H9 (cell line): Measurements from ENCODE around the gene DLG2. TPM values are rescaled to one million over a fixed set of nuclear protein-coding genes. Genes with fewer than 3 reads are reported as not detected.

Source experiments
- DNase-seq: peaks from one replicate; pipeline ENCODE4 v3.0.0-alpha.2; 2017
- H2AFZ ChIP-seq: one replicate; pipeline ENCODE4 v1.6.1; 2013; ENCODE audit warnings: mild to moderate bottlenecking, low read length, control low read depth, moderate library complexity
- H2AK5ac ChIP-seq: 2 replicates; pipeline ENCODE4 v1.6.1; 2013; ENCODE audit warnings: low read length, control low read depth, mixed read lengths; ENCODE audit not compliant: insufficient read length
- H2BK120ac ChIP-seq: one replicate; pipeline ENCODE4 v1.6.1; 2013; ENCODE audit warnings: low read depth, mild to moderate bottlenecking, low read length, control low read depth, inconsistent platforms; ENCODE audit not compliant: poor library complexity, severe bottlenecking
- H2BK12ac ChIP-seq: 2 replicates; pipeline ENCODE4 v1.6.1; 2013; ENCODE audit warnings: low read length, control low read depth, mixed read lengths, low read depth; ENCODE audit not compliant: insufficient read length
- H2BK15ac ChIP-seq: 2 replicates; pipeline ENCODE4 v1.6.1; 2013; ENCODE audit warnings: low read depth, low read length, control low read depth
- H2BK20ac ChIP-seq: one replicate; pipeline ENCODE4 v1.6.1; 2013; ENCODE audit warnings: low read depth, mild to moderate bottlenecking, low read length, control low read depth, inconsistent platforms; ENCODE audit not compliant: poor library complexity, severe bottlenecking
- H2BK5ac ChIP-seq: 2 replicates; pipeline ENCODE4 v1.6.1; 2013; ENCODE audit warnings: low read length, control low read depth, mixed read lengths; ENCODE audit not compliant: insufficient read length
- H3K14ac ChIP-seq: 2 replicates; pipeline ENCODE4 v1.6.1; 2013; ENCODE audit warnings: low read length, control low read depth; ENCODE audit not compliant: insufficient read depth
- H3K18ac ChIP-seq: 2 replicates; pipeline ENCODE4 v1.6.1; 2013; ENCODE audit warnings: low read depth, mild to moderate bottlenecking, mixed read lengths, low read length, control low read depth; ENCODE audit not compliant: insufficient read length
- H3K23ac ChIP-seq: 2 replicates; pipeline ENCODE4 v1.6.1; 2013; ENCODE audit warnings: low read length, control low read depth, mixed read lengths, low read depth; ENCODE audit not compliant: insufficient read length
- H3K23me2 ChIP-seq: 2 replicates; pipeline ENCODE4 v1.6.1; 2013; ENCODE audit warnings: low read depth, mild to moderate bottlenecking, mixed read lengths, low read length, control low read depth; ENCODE audit not compliant: insufficient read length, poor library complexity, severe bottlenecking
- H3K27ac ChIP-seq: 2 replicates; pipeline ENCODE4 v1.5.1; 2013; ENCODE audit warnings: low read length, control low read depth, mixed read lengths, low read depth; ENCODE audit not compliant: insufficient read length
- H3K27me3 ChIP-seq: 2 replicates; pipeline ENCODE4 v1.6.1; 2013; ENCODE audit warnings: low read length, control low read depth, inconsistent platforms; ENCODE audit not compliant: insufficient read depth
- H3K4ac ChIP-seq: 2 replicates; pipeline ENCODE4 v1.6.1; 2013; ENCODE audit warnings: low read depth, mild to moderate bottlenecking, control low read depth, inconsistent platforms, low read length, moderate library complexity
- H3K4me1 ChIP-seq: 2 replicates; pipeline ENCODE4 v1.6.1; 2013; ENCODE audit warnings: low read length, control low read depth, inconsistent platforms; ENCODE audit not compliant: insufficient read depth
- H3K4me2 ChIP-seq: 2 replicates; pipeline ENCODE4 v1.6.1; 2013; ENCODE audit warnings: low read length, control low read depth, mixed read lengths; ENCODE audit not compliant: insufficient read length, insufficient read depth
- H3K56ac ChIP-seq: 2 replicates; pipeline ENCODE4 v1.6.1; 2013; ENCODE audit warnings: low read depth, mild to moderate bottlenecking, mixed read lengths, low read length, control low read depth; ENCODE audit not compliant: insufficient read length
- H3K79me1 ChIP-seq: 2 replicates; pipeline ENCODE4 v1.6.1; 2013; ENCODE audit warnings: low read depth, mild to moderate bottlenecking, moderate library complexity, low read length, control low read depth, inconsistent platforms; ENCODE audit not compliant: insufficient read depth, poor library complexity, severe bottlenecking
- H3K79me2 ChIP-seq: 2 replicates; pipeline ENCODE4 v1.6.1; 2013; ENCODE audit warnings: low read length, control low read depth, inconsistent platforms; ENCODE audit not compliant: insufficient read depth
- H3K9ac ChIP-seq: 2 replicates; pipeline ENCODE4 v1.6.1; 2013; ENCODE audit warnings: low read length, control low read depth, mixed read lengths; ENCODE audit not compliant: insufficient read length; ENCODE audit errors: extremely low read depth
- H3K9me3 ChIP-seq: one replicate; pipeline ENCODE4 v1.6.1; 2013; ENCODE audit warnings: low read depth, low read length, inconsistent platforms; ENCODE audit not compliant: control insufficient read depth
- H3T11ph ChIP-seq: one replicate; pipeline ENCODE4 v1.6.1; 2013; ENCODE audit warnings: mild to moderate bottlenecking, low read length, control low read depth, inconsistent platforms
- H4K20me1 ChIP-seq: one replicate; pipeline ENCODE4 v1.6.1; 2013; ENCODE audit not compliant: control insufficient read depth, insufficient read length, insufficient read depth
- H4K5ac ChIP-seq: 2 replicates; pipeline ENCODE4 v1.6.1; 2013; ENCODE audit warnings: low read depth, mild to moderate bottlenecking, mixed read lengths, low read length, control low read depth; ENCODE audit not compliant: insufficient read length
- H4K8ac ChIP-seq: replicated peaks from 2 replicates; pipeline ENCODE4 v1.6.1; 2013; ENCODE audit warnings: low read length, control low read depth, mixed read lengths, low read depth; ENCODE audit not compliant: insufficient read length
- H4K91ac ChIP-seq: 2 replicates; pipeline ENCODE4 v1.6.1; 2013; ENCODE audit warnings: low read depth, mild to moderate bottlenecking, moderate library complexity, mixed read lengths, low read length, control low read depth; ENCODE audit not compliant: insufficient read length
- H3K27ac Mint-ChIP-seq, 3 experiments: 2 replicates in 2 of 3; 3 replicates in 1 of 3; pipeline ENCODE4 v1.8.0; 2020 to 2021; ENCODE audit warnings: mixed read lengths in 3 of 3, mild to moderate bottlenecking in 1 of 3, moderate library complexity in 1 of 3
- H3K27me3 Mint-ChIP-seq: 2 replicates; pipeline ENCODE4 v1.8.0; 2021; ENCODE audit warnings: low read depth, mild to moderate bottlenecking, moderate library complexity, mixed read lengths
- H3K36me3 Mint-ChIP-seq, 3 experiments: 2 replicates in 2 of 3; 3 replicates in 1 of 3; pipeline ENCODE4 v1.8.0; 2020 to 2021; ENCODE audit warnings: low read depth in 3 of 3, mixed read lengths in 3 of 3; ENCODE audit not compliant: insufficient read depth in 1 of 3
- H3K4me1 Mint-ChIP-seq, 2 experiments: 2 replicates each; pipeline ENCODE4 v1.8.0; 2020; ENCODE audit warnings: mixed read lengths in 2 of 2
- H3K4me3 Mint-ChIP-seq, 2 experiments: 2 replicates in 1 of 2; 3 replicates in 1 of 2; pipeline ENCODE4 v1.8.0; 2020 to 2021; ENCODE audit warnings: mild to moderate bottlenecking in 2 of 2, mixed read lengths in 2 of 2, moderate library complexity in 1 of 2
- H3K9me3 Mint-ChIP-seq, 2 experiments: 2 replicates in 1 of 2; 3 replicates in 1 of 2; pipeline ENCODE4 v1.8.0; 2020; ENCODE audit warnings: mild to moderate bottlenecking in 2 of 2, mixed read lengths in 2 of 2, moderate library complexity in 1 of 2
- WGBS: extraction: QIAGEN DNeasy Blood & Tissue Kit; methylation state at CpG from one replicate; pipeline ENCODE4 v1.1.7; 2013; ENCODE audit warnings: missing lambda C conversion rate, low lambda C conversion rate, mixed read lengths; ENCODE audit not compliant: insufficient read length; ENCODE audit errors: extremely low coverage; 5-methylcytosine and 5-hydroxymethylcytosine counted together
- total RNA-seq: library from RNA; stranded (reverse); gene quantifications from 2 replicates; pipeline ENCODE4 v1.2.1, GENCODE V29; 2021
- TF ChIP-seq, protein P1 (sequence below): fragments of 200-600 bp; sonication (generic); conservative IDR thresholded peaks from 3 replicates; pipeline ENCODE4 v1.8.0; 2021; ENCODE audit warnings: antibody characterized with exemption, mild to moderate bottlenecking

Gene DLG2
- total RNA-seq, 1 experiment from 2014 or later: 8.0 TPM

DNA sequence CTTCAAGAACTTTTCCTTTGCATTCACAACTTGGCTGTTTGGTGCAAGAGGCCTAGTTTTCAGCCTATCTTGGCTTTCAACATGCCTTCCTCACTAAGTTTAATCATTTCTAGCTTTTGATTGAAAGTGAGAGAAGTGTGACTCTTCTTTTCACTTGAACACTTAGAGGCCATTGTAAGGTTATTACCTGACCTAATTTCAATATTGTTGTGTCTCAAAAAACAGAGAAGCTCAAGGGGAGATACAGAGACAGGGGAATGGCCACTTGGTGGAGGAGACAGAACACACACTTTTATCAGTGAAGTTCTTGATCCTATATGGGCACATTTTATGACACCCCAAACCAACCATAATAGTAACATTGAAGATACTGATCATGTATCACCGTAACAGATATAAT, 532.3 kb downstream of the DLG2 start:
- no peak overlapping the region for H3T11ph ChIP-seq
- DNase-seq: no peak
- H2BK20ac ChIP-seq: no peak overlapping the region
- H2AK5ac ChIP-seq: no peak overlapping the region
- Mint-ChIP-seq H3K27ac (no peak overlapping the region), H3K27me3 (no peaks in the 10 kb centered on the region), H3K9me3 (peaks cover 3 to 5% of the 10 kb centered on the region in 2 experiments; a peak in 3 of 5 replicates), H3K36me3 (peaks cover 0 to 11% (median 1%) of the 10 kb centered on the region in 3 experiments; a peak in 6 of 7 replicates), H3K4me3 (no peak overlapping the region), H3K4me1 (peaks cover 5 to 6% of the 10 kb centered on the region in 2 experiments; a peak in 1 of 4 replicates)
- H3K56ac ChIP-seq: no peak overlapping the region
- no peak overlapping the region for H3K9ac ChIP-seq
- H3K79me1 ChIP-seq: no peaks in the 10 kb centered on the region
- H2BK5ac ChIP-seq: no peak overlapping the region
- no peaks in the 10 kb centered on the region for H3K27me3 ChIP-seq
- no peak overlapping the region for H2BK12ac ChIP-seq
- H2AFZ ChIP-seq: no peak overlapping the region
- H3K23me2 ChIP-seq: no peaks in the 10 kb centered on the region
- no peak overlapping the region for H4K5ac ChIP-seq
- H2BK15ac ChIP-seq: no peak overlapping the region
- H3K4me2 ChIP-seq: no peak overlapping the region
- no peaks in the 10 kb centered on the region for H3K9me3 ChIP-seq
- H4K20me1 ChIP-seq: no peaks in the 10 kb centered on the region
- H3K79me2 ChIP-seq: no peaks in the 10 kb centered on the region
- no peak overlapping the region for H2BK120ac ChIP-seq
- H3K18ac ChIP-seq: no peak overlapping the region
- H4K8ac ChIP-seq: no peak overlapping the region
- WGBS: no CpG with 5 or more reads among the region's 1 CpG
- H3K27ac ChIP-seq: no peak overlapping the region
- peaks cover 2% of the 10 kb centered on the region; the same call in 1 of the 2 replicates for H3K4me1 ChIP-seq
- H4K91ac ChIP-seq: no peak overlapping the region
- H3K14ac ChIP-seq: no peak overlapping the region
- TF ChIP-seq, protein P1, sequence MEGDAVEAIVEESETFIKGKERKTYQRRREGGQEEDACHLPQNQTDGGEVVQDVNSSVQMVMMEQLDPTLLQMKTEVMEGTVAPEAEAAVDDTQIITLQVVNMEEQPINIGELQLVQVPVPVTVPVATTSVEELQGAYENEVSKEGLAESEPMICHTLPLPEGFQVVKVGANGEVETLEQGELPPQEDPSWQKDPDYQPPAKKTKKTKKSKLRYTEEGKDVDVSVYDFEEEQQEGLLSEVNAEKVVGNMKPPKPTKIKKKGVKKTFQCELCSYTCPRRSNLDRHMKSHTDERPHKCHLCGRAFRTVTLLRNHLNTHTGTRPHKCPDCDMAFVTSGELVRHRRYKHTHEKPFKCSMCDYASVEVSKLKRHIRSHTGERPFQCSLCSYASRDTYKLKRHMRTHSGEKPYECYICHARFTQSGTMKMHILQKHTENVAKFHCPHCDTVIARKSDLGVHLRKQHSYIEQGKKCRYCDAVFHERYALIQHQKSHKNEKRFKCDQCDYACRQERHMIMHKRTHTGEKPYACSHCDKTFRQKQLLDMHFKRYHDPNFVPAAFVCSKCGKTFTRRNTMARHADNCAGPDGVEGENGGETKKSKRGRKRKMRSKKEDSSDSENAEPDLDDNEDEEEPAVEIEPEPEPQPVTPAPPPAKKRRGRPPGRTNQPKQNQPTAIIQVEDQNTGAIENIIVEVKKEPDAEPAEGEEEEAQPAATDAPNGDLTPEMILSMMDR: no peak
- H3K4ac ChIP-seq: no peak overlapping the region
- H3K23ac ChIP-seq: no peak overlapping the region
